NOMO-1 (cell line): ENCODE measurements around the gene DGKE.

Source experiments
- DNase-seq, 2 experiments: peaks; one replicate each; lab custom pipeline; 2025; ENCODE audit not compliant: unreplicated experiment in 2 of 2; lab: John Stamatoyannopoulos, UW

Gene DGKE

DNA sequence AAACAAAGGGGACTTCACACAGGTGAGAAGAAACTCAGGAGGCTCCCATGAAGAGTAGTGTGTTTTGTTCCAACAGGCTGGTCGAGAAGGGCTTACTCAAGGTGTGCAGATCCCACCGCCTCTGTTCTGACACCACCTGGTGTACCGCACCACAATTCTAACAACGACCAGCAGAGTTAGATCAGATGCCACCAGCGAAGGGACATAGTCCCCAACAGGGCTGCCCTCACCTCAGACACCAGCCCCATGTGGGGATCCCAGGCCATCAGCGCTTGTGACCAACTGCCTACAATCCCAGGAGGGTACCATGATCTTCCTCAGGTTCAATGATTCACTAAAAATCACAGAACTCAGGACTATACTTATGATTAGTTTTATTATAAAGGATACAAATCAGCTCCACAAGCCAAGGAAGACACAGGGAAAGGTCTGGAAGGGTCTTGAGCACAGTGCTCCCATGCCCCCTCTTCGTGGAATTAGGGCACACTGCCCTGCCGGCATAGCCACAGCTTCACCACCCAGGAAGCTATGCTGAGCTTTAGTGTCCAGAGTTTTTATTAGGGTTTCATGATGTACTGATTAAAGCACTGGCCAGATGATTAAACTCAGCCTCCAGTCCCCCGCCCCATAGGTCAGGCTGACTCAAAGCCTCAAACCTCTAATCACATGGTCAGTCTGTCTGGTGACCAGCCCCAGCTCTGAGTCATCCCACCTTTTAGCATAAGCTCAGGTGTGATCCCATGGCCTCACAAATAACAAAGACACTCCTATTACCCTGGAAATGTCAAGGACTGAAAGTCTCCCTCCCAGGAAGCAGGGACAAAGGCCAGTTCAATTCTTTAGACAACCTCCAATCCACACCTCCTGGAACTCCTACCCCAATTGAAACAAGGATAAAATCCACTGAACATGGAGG, 53.9 kb downstream of the DGKE start:
- no peak for DNase-seq

DNA sequence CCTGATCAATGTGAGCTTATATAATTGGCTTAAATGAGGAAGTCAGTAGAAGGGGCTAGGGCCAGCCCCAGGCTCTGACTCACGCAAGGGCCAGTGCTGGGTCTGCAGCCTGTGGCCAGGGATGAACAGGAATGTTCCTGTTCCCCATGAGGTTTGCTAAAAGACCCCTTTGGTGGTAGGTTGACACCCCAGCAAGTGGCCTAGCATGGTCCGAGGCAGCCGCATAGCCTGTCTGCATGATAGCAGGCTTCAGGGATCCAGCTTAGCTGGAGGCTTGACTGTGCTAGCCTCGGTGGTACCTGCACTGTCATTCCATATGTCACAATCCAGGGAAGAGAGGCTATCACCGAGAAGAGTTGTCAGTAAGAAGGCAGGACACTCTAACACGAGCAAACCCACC, 56.4 kb downstream of the DGKE start:
- DNase-seq: no peak

DNA sequence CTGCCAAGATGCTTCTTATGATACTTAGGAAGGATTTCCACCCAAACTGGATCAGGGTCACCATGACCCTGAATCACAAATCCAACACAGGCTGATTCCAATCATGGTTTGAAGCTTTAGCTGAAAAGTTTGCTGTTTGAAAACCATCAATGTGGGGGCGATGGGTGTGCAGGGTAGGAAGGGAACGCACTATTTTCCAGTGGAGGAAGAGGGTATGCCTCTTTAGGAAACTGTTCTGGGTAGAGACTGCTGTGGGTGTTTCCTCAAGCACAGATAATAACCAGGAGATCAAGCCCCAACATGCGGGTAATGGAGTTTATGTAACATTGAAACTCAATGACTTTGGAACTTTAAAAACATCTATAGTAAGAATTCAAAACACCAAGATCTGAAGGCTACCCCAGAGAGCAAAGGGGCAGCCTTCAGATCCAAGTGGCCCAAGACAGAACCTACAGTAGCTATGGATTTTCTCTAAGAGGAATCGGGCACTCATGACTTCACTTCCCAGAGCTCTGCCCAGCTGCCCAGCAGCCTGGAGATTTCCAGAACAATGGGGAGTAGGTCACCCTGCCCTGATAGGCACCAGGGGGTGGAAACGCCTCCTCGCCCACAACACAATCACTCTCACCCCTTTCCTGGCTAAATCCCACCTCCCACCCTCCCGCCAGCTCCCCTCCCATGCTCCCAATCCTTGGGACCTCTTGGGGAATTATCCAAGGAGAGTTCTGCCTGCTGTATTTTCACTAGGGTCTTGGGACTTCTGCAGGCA, 57.1 kb downstream of the DGKE start:
- no peak for DNase-seq

GRCh38 chr17:56891751-56892150, 57.8 kb downstream of the DGKE start:
- no peak for DNase-seq

GRCh38 chr17:56892333-56892732, 58.4 kb downstream of the DGKE start:
- no peak for DNase-seq

DNA sequence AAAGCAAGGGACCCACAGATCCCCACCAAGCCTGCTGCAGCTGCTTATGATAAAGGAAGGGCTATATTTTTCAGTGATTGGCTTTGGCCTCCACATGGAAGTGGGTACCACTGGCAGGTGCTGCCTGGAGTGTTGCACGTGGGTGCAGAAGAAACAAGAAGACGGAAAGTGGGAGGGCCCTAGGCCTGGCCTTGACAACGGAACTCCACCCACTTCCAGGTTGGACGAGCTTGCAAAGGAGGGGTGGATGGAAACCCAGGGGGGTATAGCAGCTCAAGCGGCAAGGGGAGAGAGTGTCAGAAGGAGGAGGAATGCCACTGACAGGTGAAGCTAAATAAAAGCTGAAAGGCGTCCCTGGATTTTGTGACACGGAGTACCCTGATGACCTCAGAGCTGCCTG, 59.6 kb downstream of the DGKE start:
- no peak for DNase-seq

DNA sequence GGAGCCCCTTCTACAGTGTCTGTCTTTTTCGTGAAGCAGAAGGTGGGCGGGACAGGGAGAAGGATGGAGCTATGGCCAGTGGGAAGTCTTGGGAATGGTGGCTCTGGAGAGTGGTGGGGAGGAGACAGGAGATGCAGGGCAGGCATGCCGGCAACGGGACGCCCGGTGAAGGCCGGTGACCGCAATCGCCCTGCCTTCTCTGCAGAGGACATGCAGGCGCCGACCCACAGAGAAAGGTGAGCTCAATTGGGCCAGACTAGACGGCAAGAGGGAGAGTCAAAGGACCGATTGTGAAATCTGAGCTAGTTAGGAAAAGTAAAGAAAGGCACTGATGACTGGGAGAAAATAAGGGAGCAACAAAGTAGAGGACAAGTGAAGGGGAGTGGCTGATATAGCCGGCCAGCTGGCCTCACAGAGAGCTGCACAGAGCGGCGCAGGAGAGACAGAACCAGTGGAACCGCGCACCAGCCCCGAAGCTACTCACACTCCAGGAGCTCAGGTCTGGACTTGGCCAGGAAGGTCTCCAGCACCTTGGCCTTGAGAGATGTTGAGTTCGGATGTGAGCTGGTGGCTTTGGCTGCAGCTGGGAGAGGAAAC, 61.0 kb downstream of the DGKE start:
- no peak for DNase-seq

DNA sequence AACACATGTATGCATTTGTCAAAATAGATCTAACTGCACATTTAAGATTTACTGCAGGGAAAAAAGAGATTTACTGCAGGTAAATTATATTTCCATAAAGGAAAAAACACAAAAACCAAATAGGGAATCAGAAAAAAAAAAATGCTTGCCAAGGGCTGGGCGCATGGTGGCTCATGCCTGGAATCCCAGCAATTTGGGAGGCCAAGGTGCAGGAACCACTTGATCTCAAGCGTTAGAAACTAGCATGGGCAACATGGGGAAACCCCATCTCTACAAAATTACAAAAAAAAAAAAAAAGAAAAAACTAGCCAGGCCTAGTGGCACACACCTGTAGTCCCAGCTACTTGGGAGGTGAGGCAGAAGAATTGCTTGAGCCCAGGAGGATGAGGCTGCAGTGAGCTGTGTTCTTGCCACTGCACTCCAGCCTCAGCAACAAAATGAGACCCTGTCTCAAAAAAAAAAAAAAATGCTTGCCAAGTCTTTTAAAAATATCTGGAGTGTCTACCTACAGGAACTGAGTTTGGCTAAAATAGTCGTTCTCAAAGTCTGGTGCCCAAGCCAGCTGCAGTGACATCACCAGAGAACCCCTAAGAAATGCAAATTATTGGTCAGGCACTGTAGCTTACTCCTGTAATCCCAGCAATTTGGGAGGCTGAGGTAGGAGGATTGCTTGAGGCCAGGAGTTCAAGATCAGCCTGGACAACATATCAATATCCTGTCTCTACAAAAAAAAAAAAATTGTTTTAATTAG, 62.4 kb downstream of the DGKE start:
- no peak for DNase-seq

GRCh38 chr17:56896968-56897359, 63.0 kb downstream of the DGKE start:
- DNase-seq: no peak

DNA sequence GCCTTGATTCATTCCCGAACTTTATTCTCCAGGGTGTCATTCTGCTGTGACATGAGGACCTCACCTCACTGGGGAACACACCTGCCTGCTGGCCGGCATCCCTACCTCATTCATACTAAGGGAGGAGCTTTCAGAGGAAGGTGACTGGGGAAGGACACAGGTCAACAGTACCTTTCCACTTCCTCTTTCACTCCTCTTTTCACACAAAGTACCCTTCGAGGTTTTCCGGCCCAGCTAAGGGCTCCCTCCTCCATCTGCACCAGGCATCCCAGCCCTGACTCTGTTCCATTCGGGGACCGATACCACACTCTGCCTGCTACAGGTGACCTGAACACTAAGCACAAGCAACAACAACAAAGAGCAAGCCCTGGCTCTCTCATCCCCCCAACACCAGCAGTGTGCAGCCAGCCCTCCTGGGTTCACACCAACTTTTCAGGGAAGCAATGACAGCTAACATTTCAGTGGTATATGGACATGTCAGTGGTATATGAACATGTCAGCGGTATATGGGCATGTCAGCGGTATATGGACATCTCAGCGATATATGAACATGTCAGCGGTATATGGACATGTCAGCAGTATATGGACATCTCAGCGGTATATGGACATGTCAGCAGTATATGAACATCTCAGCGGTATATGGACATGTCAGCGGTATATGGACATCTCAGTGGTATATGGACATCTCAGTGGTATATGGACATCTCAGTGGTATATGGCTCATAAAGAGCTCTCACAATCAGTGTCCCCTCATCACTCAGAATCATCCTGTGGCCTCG, 63.9 kb downstream of the DGKE start:
- no peak for DNase-seq

DNA sequence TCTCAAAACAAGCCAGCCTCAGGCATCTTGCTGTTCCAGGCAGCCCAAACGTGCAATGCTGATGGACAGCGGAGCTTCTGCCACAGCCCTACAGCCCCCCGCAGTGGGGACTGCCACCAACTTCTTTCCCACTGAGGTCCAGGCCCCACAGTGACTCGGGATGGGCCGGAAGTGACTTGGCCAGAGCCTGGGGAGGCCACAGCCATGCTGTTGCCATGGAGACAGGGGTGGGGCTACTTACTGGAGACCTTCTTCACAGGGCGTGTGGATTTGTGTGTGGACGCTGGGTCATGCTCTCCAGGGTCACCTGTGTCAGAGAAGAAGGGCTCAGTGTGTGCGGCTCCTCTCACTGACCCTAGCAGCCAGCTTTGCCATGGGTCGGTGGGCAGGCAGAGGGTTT, 64.9 kb downstream of the DGKE start:
- DNase-seq: no peak

- DNase-seq: no peak
Observed at GRCh38 chr17:56899403-56899802, 65.5 kb downstream of the DGKE start.

- DNase-seq: no peak
Observed at GRCh38 chr17:56902348-56902747, 68.4 kb downstream of the DGKE start.

- no peak for DNase-seq
Observed at GRCh38 chr17:56903560-56903959, 69.6 kb downstream of the DGKE start.

DNA sequence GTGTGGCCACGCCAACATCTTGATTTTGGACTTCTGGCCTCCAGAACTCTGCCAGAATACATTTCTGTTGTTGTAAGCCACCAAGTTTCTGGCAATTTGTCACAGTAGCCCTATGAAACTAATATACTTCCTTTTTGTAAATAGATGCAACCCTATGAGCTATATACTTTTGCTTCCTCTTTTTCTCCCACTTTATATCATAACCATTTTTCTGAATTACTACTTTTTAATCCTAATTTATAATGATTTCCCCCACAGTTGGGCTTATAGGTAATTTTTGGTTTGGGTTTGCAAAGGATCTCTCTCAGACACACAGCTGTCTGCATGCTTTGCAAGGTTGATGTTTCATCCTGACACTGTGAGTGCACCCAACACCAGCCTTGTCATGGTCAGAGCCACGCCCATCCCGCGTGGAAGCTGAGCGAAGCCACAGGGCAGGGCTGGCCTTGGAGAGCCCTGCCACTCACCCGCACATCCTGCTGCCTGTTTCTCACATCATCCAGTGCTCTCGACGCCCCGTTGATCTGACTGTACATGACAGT, 74.1 kb downstream of the DGKE start:
- peak; percentile 65 to 94 for DNase-seq

DNA sequence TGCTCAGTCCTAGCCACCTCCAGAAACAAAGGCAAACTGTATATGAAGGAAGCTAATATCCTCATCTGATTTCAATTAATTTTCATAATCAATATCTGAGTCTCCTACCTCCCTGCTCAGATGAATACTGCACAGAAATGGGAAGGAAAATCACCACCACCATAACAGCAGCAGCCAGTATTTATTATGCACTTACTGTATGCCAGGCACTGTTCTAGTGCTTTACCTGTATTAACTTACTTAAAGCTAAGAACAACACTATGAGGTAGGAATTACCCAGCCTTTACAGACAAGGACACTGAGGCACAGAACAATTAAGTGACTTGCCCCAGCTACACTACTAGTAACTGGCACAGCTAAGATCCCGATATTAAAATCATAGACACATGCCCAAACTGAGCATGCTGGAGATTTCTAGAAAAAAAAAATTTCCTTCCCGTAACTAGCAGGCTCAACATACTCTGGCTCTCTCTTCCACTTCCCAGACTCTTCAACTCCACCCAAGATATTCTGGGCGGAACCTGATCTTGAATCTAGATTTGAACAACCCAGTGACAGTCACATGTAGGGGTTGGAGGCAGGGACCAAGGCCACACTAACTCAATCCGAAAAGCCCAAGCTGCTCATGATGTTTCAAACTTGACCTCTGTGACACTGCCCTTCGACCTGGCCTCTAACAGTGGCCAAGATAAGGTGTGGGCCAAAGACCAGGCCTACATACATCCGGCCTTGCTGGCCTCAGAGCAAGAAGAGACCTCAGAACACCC, 76.0 kb downstream of the DGKE start:
- no peak for DNase-seq

DNA sequence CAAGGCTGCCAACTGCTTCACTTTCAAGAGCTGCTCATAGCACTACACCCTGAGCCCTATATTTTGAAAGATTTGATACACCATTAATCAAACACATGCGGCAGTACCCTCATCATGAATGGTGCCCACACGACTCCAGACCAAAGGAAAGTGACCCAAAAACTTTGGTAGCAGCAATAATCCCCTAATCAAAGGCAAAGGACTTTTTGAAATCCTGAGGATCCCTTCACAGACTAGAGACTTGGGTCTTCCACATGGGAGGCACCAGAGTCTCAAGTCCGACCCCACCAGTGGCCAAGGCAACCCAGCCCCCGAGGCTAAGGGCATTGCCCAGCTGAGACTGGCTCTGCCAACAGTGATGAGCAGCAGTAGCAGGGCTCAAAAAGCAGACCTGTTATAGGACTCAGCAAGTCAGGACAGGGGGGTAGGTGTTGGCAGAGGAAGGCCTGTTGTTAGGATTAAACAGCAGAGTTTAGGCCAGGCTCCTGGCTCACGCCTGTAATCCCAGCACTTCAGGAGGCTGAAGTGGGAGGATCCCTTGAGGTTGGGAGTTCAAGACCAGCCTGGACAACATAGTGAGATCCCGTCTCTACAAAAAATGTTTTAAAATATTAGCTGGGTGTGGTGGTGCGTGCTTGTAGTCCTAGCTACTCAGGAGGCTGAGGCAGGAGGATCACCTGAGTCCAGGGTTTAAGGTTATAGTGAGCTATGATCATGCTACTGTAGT, 76.7 kb downstream of the DGKE start:
- no peak for DNase-seq
